ENCODE measurements around the gene SCAF8.

Gene SCAF8

DNA sequence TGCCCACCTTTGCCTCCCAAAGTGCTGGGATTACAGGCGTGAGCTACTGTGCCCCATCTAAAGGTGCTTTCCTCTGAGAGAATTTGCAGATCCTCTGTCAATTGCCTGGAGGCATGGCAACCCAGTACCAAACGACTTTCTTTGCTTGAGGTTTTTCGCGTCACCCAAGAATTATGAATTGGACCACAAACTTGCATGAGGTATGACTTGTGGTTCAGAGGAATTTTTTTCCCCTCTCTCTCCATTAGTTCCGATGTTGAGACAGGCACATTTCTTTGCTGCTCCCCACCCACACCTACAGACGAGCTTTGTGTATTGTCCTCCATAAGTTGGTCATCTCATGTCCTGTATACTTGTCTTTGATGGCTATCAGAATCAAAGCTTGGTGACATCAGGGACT is 11.8 kb upstream of the SCAF8 start:
- DNase-seq (ENCODE audit: extremely low read depth, low read depth) = no peak
- TF ChIP-seq, protein P1, sequence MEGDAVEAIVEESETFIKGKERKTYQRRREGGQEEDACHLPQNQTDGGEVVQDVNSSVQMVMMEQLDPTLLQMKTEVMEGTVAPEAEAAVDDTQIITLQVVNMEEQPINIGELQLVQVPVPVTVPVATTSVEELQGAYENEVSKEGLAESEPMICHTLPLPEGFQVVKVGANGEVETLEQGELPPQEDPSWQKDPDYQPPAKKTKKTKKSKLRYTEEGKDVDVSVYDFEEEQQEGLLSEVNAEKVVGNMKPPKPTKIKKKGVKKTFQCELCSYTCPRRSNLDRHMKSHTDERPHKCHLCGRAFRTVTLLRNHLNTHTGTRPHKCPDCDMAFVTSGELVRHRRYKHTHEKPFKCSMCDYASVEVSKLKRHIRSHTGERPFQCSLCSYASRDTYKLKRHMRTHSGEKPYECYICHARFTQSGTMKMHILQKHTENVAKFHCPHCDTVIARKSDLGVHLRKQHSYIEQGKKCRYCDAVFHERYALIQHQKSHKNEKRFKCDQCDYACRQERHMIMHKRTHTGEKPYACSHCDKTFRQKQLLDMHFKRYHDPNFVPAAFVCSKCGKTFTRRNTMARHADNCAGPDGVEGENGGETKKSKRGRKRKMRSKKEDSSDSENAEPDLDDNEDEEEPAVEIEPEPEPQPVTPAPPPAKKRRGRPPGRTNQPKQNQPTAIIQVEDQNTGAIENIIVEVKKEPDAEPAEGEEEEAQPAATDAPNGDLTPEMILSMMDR (IDR thresholded peaks at IDR 0.05; ENCODE audit: low read depth, low read length) = no peak

DNA sequence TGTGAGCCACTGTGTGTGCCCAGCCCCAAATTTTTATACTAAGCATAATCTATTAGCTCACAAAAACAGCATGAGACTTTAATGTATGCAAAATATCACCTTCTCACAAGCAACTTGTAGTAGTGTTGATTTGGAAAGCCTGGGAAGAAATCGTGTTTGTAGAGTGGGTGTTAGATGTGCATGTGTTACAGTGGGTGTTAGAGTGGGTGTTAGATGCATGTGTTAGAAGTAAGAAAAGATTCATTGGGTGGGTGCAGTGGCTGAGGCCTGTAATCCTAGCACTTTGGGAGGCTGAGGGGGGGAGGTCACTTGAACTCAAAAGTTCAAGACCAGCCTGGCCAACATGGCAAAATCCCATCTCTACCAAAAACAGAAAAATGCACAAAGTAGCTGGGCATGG is 6.3 kb upstream of the SCAF8 start:
- TF ChIP-seq, protein P1 (IDR thresholded peaks at IDR 0.05; ENCODE audit: low read depth, low read length) = no peak
- DNase-seq (ENCODE audit: extremely low read depth, low read depth) = no peak

DNA sequence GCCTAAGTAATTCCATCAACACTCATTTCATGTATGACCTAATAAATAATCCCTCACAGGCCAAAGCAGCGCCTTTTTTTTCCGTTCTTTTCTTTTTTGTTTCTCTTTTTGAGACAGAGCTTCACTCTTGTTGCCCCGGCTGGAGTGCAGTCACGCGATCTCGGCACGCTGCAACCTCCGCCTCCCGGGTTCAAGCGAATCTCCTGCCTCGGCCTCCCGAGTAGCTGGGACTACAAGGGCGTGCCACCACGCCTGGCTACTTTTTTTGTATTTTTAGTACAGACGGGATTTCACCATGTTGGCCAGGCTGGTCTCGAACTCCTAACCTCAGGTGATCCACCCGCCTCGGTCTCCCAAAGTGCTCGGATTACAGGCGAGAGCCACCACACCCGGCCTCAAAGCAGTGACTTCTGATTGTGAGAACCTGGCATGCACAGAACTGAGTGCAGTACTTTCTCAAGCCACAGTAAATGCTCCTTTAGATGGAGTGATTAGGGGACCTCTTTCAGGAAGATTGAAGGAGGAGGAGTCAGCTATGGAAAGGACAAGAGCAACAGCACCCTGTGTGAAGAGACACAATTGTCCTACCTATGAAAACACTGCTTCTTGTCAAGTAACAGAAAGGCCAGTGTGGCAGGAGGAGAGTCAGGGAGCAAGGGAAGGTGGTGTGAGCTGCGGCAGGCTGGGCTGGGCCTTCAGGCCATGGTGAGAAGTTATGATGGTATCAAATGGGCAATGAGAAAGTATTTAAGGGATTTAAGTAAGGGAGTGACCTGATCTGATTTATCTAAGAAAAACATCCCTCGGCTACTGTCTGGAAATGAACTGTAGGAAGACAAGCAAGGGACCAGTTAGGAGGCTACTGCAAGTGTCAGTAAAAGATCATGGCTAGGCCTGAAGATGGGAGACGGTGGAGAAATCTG is 1.7 kb upstream of the SCAF8 start:
- DNase-seq (ENCODE audit: extremely low read depth, low read depth) = no peak
- TF ChIP-seq, protein P1 (IDR thresholded peaks at IDR 0.05; ENCODE audit: low read depth, low read length) = no peak

DNA sequence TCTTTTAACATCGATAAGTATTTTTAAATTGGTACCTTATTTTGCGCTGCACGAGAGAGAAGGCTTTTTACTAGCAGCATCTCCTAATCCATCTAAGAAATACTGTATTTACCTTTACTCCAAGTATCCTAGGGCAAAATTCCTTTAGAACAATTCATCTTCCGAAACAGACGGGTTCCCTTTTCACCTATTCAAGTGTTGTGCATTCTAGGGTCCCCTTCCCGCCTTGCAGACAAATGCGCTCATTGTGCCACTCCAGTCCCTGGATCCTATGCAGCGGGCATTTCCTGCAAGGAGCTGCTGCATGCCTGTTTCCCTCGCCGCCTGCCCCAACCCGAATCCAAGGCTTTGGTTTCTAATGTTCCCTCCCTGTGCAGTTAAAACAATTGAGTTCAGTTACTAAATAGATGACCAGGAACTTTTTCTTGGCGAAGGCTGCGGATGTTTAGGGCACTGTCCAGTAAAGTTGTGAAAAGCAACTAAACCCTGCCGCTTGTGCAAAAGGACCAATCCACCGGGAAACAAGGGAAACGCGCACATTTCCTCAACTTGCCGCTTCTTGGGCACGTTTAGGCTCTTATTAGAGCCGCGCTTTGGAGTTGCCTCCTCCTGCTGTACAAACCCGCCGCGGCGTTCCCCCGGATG is 556 bp upstream of the SCAF8 start:
- peak; percentile 16 for DNase-seq (ENCODE audit: extremely low read depth, low read depth)
- TF ChIP-seq, protein P1 (IDR thresholded peaks at IDR 0.05; ENCODE audit: low read depth, low read length) = no peak

DNA sequence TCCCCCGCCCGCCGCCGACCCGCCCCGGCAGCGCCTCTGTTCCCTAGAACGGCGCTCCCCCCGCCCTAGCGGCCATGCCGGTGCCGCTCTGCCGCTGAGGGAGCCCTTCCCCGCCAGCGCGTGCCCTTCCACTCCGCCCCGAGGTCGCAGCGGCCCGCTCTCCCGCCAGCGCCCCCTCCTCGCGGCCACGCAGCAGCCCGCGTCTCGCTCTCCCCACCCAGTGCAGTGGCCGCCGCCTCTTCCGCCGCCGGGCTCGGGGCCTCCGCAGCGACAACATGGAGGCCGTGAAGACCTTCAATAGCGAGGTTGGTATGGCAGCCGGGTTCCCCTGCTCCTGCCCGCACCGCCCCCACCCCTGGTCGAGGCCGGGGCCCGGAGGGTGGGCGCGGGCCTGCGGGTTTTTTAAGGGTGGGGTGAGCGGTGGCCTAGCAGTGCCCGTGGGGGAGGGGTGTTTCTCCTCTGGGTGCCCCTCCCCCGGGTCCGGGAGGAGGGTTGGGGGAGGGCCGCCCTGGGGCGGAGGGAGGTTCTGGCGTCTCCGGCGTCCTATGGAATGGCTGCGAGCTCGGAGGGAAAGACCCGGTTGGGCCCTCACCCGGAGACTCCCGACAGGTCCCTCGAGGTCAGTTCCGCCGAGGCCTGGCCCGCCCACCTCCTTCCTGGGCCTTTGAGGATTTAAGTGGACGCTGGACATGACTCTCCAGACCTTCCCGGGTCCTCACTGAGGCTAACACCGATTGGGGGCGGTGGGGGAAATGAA is 588 bp downstream of the SCAF8 start:
- peak; percentile 92 for DNase-seq (ENCODE audit: extremely low read depth, low read depth)
- TF ChIP-seq, protein P1 (IDR thresholded peaks at IDR 0.05; ENCODE audit: low read depth, low read length) = no peak

DNA sequence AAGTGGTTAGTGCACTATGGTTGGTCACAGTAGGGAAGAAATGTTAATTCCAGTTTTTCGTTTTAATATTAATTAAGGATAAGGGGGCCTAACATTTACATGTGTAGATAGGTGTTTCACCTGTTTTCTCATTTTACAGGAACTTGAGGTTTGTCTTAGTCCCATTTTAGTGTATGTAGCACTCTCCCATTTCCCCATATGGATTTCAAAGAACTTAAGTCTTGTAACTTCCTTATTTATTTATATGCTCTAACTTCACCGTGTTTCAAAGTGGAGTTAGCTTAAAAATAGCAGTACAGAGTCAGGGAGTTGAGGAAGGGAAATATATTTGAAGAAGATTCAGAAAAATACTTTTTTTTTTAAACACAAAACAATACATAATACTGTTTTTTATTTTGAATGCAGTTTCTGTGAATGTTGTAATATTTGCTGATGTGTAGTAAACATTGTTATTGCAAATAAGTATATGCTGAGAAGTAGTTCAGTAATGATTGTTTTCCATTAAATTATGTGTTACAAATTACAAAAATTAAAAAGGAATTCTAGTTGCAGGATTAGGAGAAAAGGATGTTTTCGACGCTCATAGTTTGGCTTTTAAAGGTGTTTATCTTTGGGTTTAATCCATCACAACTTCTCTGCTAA is 3.5 kb downstream of the SCAF8 start:
- DNase-seq (ENCODE audit: extremely low read depth, low read depth) = no peak
- TF ChIP-seq, protein P1 (IDR thresholded peaks at IDR 0.05; ENCODE audit: low read depth, low read length) = no peak

All from AG09319 (cell line).